Loucy (cell line): ENCODE measurements around the gene PLEKHN1.
A peak's percentile ranks its signal among the peaks of the same experiment; 100 is the strongest.

Experiments used
- H2AFZ ChIP-seq: fragments of 200-600 bp; sonication (generic); 2 replicates; pipeline ENCODE4 v1.6.0; 2016; ENCODE audit warnings: antibody characterized with exemption, mild to moderate bottlenecking, low read length, moderate library complexity
- H3F3A ChIP-seq: fragments of 200-600 bp; 2 replicates; pipeline ENCODE4 v1.6.0; 2016; ENCODE audit warnings: antibody characterized with exemption, low read depth, mild to moderate bottlenecking
- H3K27me3 ChIP-seq: fragments of 200-600 bp; sonication (generic); 2 replicates; pipeline ENCODE4 v1.6.1; 2014; ENCODE audit warnings: low read length, mild to moderate bottlenecking; ENCODE audit not compliant: insufficient read depth, poor library complexity, severe bottlenecking
- H3K36me3 ChIP-seq: fragments of 200-600 bp; sonication (generic); 2 replicates; pipeline ENCODE4 v1.6.1; 2016; ENCODE audit warnings: low read length; ENCODE audit not compliant: insufficient read depth
- H3K4me1 ChIP-seq: fragments of 200-600 bp; sonication (generic); 2 replicates; pipeline ENCODE4 v1.5.1; 2014; ENCODE audit warnings: low read length, mild to moderate bottlenecking; ENCODE audit not compliant: insufficient read depth, poor library complexity, severe bottlenecking
- H3K4me2 ChIP-seq: fragments of 200-600 bp; sonication (generic); 2 replicates; pipeline ENCODE4 v1.6.0; 2014; ENCODE audit warnings: antibody characterized with exemption, low read length, low read depth, mild to moderate bottlenecking; ENCODE audit not compliant: poor library complexity, severe bottlenecking
- H3K4me3 ChIP-seq: fragments of 200-600 bp; sonication (generic); 2 replicates; pipeline ENCODE4 v1.5.1; 2014; ENCODE audit warnings: low read length, mild to moderate bottlenecking, mixed read lengths; ENCODE audit not compliant: poor library complexity, severe bottlenecking
- H3K79me2 ChIP-seq: fragments of 200-600 bp; sonication (generic); 2 replicates; pipeline ENCODE4 v1.6.1; 2014; ENCODE audit warnings: low read length; ENCODE audit not compliant: insufficient read depth
- H3K9ac ChIP-seq: fragments of 200-600 bp; sonication (generic); 2 replicates; pipeline ENCODE4 v1.6.0; 2014; ENCODE audit warnings: mild to moderate bottlenecking, low read depth, low read length, moderate library complexity; ENCODE audit not compliant: poor library complexity, severe bottlenecking
- H3K9me2 ChIP-seq: fragments of 200-600 bp; sonication (generic); replicated peaks from 2 replicates; pipeline ENCODE4 v1.6.1; 2016; ENCODE audit warnings: low read depth, low read length, mixed read lengths
- H3K9me3 ChIP-seq: fragments of 200-600 bp; sonication (generic); 2 replicates; pipeline ENCODE4 v1.6.1; 2014; ENCODE audit warnings: mild to moderate bottlenecking, antibody characterized with exemption, low read length, low read depth; ENCODE audit not compliant: insufficient read depth
- H4K20me1 ChIP-seq: fragments of 200-600 bp; sonication (generic); 2 replicates; pipeline ENCODE4 v1.6.0; 2014; ENCODE audit warnings: antibody characterized with exemption, low read length, mild to moderate bottlenecking; ENCODE audit not compliant: insufficient read depth, poor library complexity, severe bottlenecking
- EZH2phosphoT487 ChIP-seq: fragments of 200-600 bp; IDR thresholded peaks from 2 replicates; pipeline ENCODE4 v1.6.1; 2018; ENCODE audit warnings: antibody characterized with exemption, mild to moderate bottlenecking, moderate library complexity, borderline replicate concordance
- TF ChIP-seq, protein P1 (sequence below): fragments of 200-600 bp; sonication (generic); conservative IDR thresholded peaks from 2 replicates; pipeline ENCODE4 v1.5.1; 2014; ENCODE audit warnings: mild to moderate bottlenecking, antibody characterized with exemption, low read length

PLEKHN1 gene

DNA sequence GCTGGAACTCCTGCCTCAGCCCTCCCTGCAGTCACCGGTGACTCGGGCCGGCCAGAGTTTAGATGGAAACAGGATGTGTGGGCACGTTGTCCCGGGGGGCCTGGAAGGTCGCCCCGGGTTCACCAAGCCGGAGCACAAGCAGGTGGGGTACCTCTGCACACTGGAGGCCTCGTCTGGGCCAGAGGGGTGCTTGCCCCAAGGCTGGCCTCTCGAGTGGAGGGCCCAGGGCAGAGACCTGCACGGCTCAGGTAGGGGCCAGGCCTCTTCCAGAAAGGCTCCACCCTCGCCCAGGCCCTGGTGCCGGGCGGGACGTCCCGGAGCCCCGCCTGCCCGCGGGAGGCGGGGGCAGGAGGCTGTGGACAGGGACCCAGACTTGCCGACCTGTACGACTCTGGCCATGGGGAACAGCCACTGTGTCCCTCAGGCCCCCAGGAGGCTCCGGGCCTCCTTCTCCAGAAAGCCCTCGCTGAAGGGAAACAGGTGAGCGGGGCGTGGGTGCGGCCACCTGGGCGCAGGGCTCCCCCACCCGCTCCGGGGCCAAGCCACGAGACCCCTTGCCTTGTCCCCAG is at the start of gene PLEKHN1:
TSS of gene PLEKHN1 (plus strand) at position 348 of the 569 bp plus-strand sequence. CDS start at position 398, 50 bp downstream.
- H3K4me1 ChIP-seq, result peaks cover 18% of the 10 kb centered on the region
- H3K9me2 ChIP-seq, result no peaks in the 10 kb centered on the region
- no peaks in the 10 kb centered on the region for H3K9me3 ChIP-seq
- peak within 1 kb of the TSS; percentile 78 for H3K4me2 ChIP-seq
- no peaks in the 10 kb centered on the region for H4K20me1 ChIP-seq
- peak within 1 kb of the TSS; percentile 45 for H3K9ac ChIP-seq
- H3F3A ChIP-seq, result no peaks in the 10 kb centered on the region
- TF ChIP-seq, protein P1, sequence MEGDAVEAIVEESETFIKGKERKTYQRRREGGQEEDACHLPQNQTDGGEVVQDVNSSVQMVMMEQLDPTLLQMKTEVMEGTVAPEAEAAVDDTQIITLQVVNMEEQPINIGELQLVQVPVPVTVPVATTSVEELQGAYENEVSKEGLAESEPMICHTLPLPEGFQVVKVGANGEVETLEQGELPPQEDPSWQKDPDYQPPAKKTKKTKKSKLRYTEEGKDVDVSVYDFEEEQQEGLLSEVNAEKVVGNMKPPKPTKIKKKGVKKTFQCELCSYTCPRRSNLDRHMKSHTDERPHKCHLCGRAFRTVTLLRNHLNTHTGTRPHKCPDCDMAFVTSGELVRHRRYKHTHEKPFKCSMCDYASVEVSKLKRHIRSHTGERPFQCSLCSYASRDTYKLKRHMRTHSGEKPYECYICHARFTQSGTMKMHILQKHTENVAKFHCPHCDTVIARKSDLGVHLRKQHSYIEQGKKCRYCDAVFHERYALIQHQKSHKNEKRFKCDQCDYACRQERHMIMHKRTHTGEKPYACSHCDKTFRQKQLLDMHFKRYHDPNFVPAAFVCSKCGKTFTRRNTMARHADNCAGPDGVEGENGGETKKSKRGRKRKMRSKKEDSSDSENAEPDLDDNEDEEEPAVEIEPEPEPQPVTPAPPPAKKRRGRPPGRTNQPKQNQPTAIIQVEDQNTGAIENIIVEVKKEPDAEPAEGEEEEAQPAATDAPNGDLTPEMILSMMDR, result no peak
- TF ChIP-seq EZH2phosphoT487, result no peak
- no peaks in the 10 kb centered on the region for H3K79me2 ChIP-seq
- H3K36me3 ChIP-seq, result no peaks in the 10 kb centered on the region
- H2AFZ ChIP-seq, result peak within 1 kb of the TSS; percentile 89
- no peaks in the 10 kb centered on the region for H3K27me3 ChIP-seq
- peak within 1 kb of the TSS; percentile 67 for H3K4me3 ChIP-seq

GRCh38 chr1:917076-917459 is 49.2 kb upstream of the PLEKHN1 start:
- Histone ChIP-seq H3K4me2 (no peak overlapping the region), H3K27me3 (no peaks in the 10 kb centered on the region), H3K4me1 (peaks cover 30% of the 10 kb centered on the region)

GRCh38 chr1:917466-918091 is 48.7 kb upstream of the PLEKHN1 start:
- Histone ChIP-seq H3K27me3 (no peaks in the 10 kb centered on the region), H3K4me1 (peaks cover 29% of the 10 kb centered on the region)

More at GRCh38 chr1:917076-917459, 49.2 kb upstream of the PLEKHN1 start:
- H3K36me3 ChIP-seq, result no peaks in the 10 kb centered on the region
- H2AFZ ChIP-seq, result no peak overlapping the region
- H3K79me2 ChIP-seq, result no peaks in the 10 kb centered on the region
- no peak for TF ChIP-seq EZH2phosphoT487
- H3F3A ChIP-seq, result no peaks in the 10 kb centered on the region
- H4K20me1 ChIP-seq, result no peaks in the 10 kb centered on the region
- no peak overlapping the region for H3K4me3 ChIP-seq
- H3K9me2 ChIP-seq, result no peaks in the 10 kb centered on the region
- no peak overlapping the region for H3K9ac ChIP-seq
- H3K9me3 ChIP-seq, result no peaks in the 10 kb centered on the region

More at GRCh38 chr1:917466-918091, 48.7 kb upstream of the PLEKHN1 start:
- Histone ChIP-seq H3K79me2 (no peaks in the 10 kb centered on the region), H3K9me3 (no peaks in the 10 kb centered on the region), H3K4me2 (no peak overlapping the region), H3K4me3 (no peak overlapping the region), H3K36me3 (no peaks in the 10 kb centered on the region), H3F3A (no peaks in the 10 kb centered on the region), H3K9ac (no peak overlapping the region), H4K20me1 (no peaks in the 10 kb centered on the region), H3K9me2 (no peaks in the 10 kb centered on the region), H2AFZ (no peak overlapping the region)
- TF ChIP-seq, protein P1, result no peak
- no peak for TF ChIP-seq EZH2phosphoT487
